Measurements from ENCODE around the gene CMC2. TPM values are rescaled to one million over a fixed set of nuclear protein-coding genes. Genes with fewer than 3 reads are reported as not detected.

The CMC2 gene
- total RNA-seq, 2 experiments from 2014 or later: 89.1 to 99.8 TPM

GRCh38 chr16:80938004-80938878 is 68.4 kb downstream of the CMC2 start:
- no peaks in the 10 kb centered on the region for H3K9me2 ChIP-seq (ENCODE audit: insufficient read depth, low read length)
- no peaks in the 10 kb centered on the region for H3K9me3 ChIP-seq (ENCODE audit: low read length)
- H4K20me1 ChIP-seq (ENCODE audit: insufficient read depth, low read length): no peaks in the 10 kb centered on the region
- H3K4me3 ChIP-seq (ENCODE audit: low read depth, low read length, poor library complexity, severe bottlenecking): no peak overlapping the region
- intact Hi-C loops (cut with micrococcal nuclease; ENCODE audit: unreplicated experiment): no loop called here
- no TSS peak for BruUV-seq (replicated peaks)
- H3K27ac ChIP-seq (ENCODE audit: low read depth, low read length, poor library complexity, severe bottlenecking): no peak overlapping the region
- DNase-seq (ENCODE audit: low spot score): no peak
- ChIA-PET POLR2A (no interaction called here), CTCF (ENCODE audit: unreplicated experiment) (interaction anchor here (0.5 kb wide), 1 partner anchor 312 kb away, joined by 3 read pairs; no protein-coding TSS in a partner anchor)
- no peaks in the 10 kb centered on the region for H3K4me1 ChIP-seq (ENCODE audit: insufficient read depth, low read length, poor library complexity, severe bottlenecking)
- TF ChIP-seq EZH2phosphoT487 (IDR thresholded peaks at IDR 0.05; ENCODE audit: borderline replicate concordance, low read depth, low read length) (no peak), CTCF (conservative IDR thresholded peaks at IDR 0.05; ENCODE audit: low read length) (no peak)
- H3K36me3 ChIP-seq (ENCODE audit: insufficient read depth, low read length): no peaks in the 10 kb centered on the region
- H3K79me2 ChIP-seq (ENCODE audit: insufficient read depth, low read depth, low read length): no peaks in the 10 kb centered on the region
- no peak overlapping the region for H2AFZ ChIP-seq (ENCODE audit: low read length)
- no peak overlapping the region for H3K4me2 ChIP-seq (ENCODE audit: low read length)

DNA sequence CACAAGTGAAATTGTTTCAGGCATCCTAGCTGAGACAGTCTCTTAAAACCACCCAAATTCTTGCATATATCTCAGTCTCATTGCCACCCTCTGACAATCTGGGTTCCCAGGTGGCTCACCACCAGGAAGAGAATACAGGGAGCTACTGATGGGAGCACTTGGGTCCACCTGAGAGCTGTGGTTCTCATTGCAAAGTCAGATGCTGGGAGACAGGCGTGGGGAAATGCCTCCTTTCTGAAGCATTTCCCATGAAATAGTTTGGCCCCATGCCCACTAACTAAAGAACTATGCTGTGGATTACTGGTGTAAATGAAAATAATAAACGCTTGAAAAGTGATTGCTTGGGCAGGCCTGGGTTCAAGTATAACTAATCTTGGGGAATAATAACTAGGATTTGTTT is 70.3 kb downstream of the CMC2 start:
- TF ChIP-seq EZH2phosphoT487 (IDR thresholded peaks at IDR 0.05; ENCODE audit: borderline replicate concordance, low read depth, low read length): no peak
- no peak for TF ChIP-seq CTCF (conservative IDR thresholded peaks at IDR 0.05; ENCODE audit: low read length)
- ChIA-PET POLR2A (no interaction called here), CTCF (ENCODE audit: unreplicated experiment) (no interaction called here)
- H3K4me2 ChIP-seq (ENCODE audit: low read length): no peak overlapping the region
- H3K79me2 ChIP-seq (ENCODE audit: insufficient read depth, low read depth, low read length): no peaks in the 10 kb centered on the region
- H3K9me3 ChIP-seq (ENCODE audit: low read length): no peaks in the 10 kb centered on the region
- H2AFZ ChIP-seq (ENCODE audit: low read length): no peak overlapping the region
- no peaks in the 10 kb centered on the region for H3K36me3 ChIP-seq (ENCODE audit: insufficient read depth, low read length)
- no peak overlapping the region for H3K4me3 ChIP-seq (ENCODE audit: low read depth, low read length, poor library complexity, severe bottlenecking)
- no TSS peak for BruUV-seq (replicated peaks)
- H3K9me2 ChIP-seq (ENCODE audit: insufficient read depth, low read length): no peaks in the 10 kb centered on the region
- no peak for DNase-seq (ENCODE audit: low spot score)
- no peak overlapping the region for H3K27ac ChIP-seq (ENCODE audit: low read depth, low read length, poor library complexity, severe bottlenecking)
- no peaks in the 10 kb centered on the region for H3K4me1 ChIP-seq (ENCODE audit: insufficient read depth, low read length, poor library complexity, severe bottlenecking)
- no peaks in the 10 kb centered on the region for H4K20me1 ChIP-seq (ENCODE audit: insufficient read depth, low read length)
- intact Hi-C loops (cut with micrococcal nuclease; ENCODE audit: unreplicated experiment): no loop called here

GRCh38 chr16:80935691-80936090 is 71.0 kb downstream of the CMC2 start:
- TF ChIP-seq CTCF (conservative IDR thresholded peaks at IDR 0.05; ENCODE audit: low read length) (no peak), EZH2phosphoT487 (IDR thresholded peaks at IDR 0.05; ENCODE audit: borderline replicate concordance, low read depth, low read length) (no peak)
- DNase-seq (ENCODE audit: low spot score): no peak
- POLR2A ChIA-PET: no interaction called here
- CTCF ChIA-PET (ENCODE audit: unreplicated experiment): no interaction called here
- H3K27ac ChIP-seq (ENCODE audit: low read depth, low read length, poor library complexity, severe bottlenecking): no peak overlapping the region
- H3K9me3 ChIP-seq (ENCODE audit: low read length): no peaks in the 10 kb centered on the region
- H3K4me1 ChIP-seq (ENCODE audit: insufficient read depth, low read length, poor library complexity, severe bottlenecking): no peaks in the 10 kb centered on the region
- BruUV-seq (replicated peaks): no TSS peak
- no peak overlapping the region for H2AFZ ChIP-seq (ENCODE audit: low read length)
- H3K79me2 ChIP-seq (ENCODE audit: insufficient read depth, low read depth, low read length): no peaks in the 10 kb centered on the region
- no peaks in the 10 kb centered on the region for H3K36me3 ChIP-seq (ENCODE audit: insufficient read depth, low read length)
- H3K9me2 ChIP-seq (ENCODE audit: insufficient read depth, low read length): no peaks in the 10 kb centered on the region
- no peaks in the 10 kb centered on the region for H4K20me1 ChIP-seq (ENCODE audit: insufficient read depth, low read length)
- H3K4me3 ChIP-seq (ENCODE audit: low read depth, low read length, poor library complexity, severe bottlenecking): no peak overlapping the region
- no peak overlapping the region for H3K4me2 ChIP-seq (ENCODE audit: low read length)
- intact Hi-C loops (cut with micrococcal nuclease; ENCODE audit: unreplicated experiment): no loop called here

Data from OCI-LY7 (cell line).